ENCODE data around the gene PIK3C2G.

Gene PIK3C2G

GRCh38 chr12:18439541-18439940, 178.2 kb downstream of the PIK3C2G start:
- Histone ChIP-seq H3K27me3 (ENCODE audit: insufficient read depth, poor library complexity, severe bottlenecking) (no peaks in the 10 kb centered on the region), H3K27ac (replicated peaks) (no peak overlapping the region), H3K4me3 (replicated peaks; ENCODE audit: insufficient read depth, low read length) (no peak overlapping the region)
- TF ChIP-seq GABPA (IDR thresholded peaks at IDR 0.05; ENCODE audit: low read depth) (no peak), POLR2AphosphoS5 (IDR thresholded peaks at IDR 0.05; ENCODE audit: low read depth) (no peak), CTCF (IDR thresholded peaks at IDR 0.05; ENCODE audit: insufficient read depth, low read length) (no peak)
- no peak for DNase-seq (ENCODE audit: low read depth in 1 of 2, low spot score in 1 of 2)

- H3K27me3 ChIP-seq (ENCODE audit: insufficient read depth, poor library complexity, severe bottlenecking) = no peaks in the 10 kb centered on the region
- no peak overlapping the region for H3K4me3 ChIP-seq (replicated peaks; ENCODE audit: insufficient read depth, low read length)
- TF ChIP-seq GABPA (IDR thresholded peaks at IDR 0.05; ENCODE audit: low read depth) = no peak
- no peak for TF ChIP-seq POLR2AphosphoS5 (IDR thresholded peaks at IDR 0.05; ENCODE audit: low read depth)
- TF ChIP-seq CTCF (IDR thresholded peaks at IDR 0.05; ENCODE audit: insufficient read depth, low read length) = no peak
- no peak for TF ChIP-seq REST (IDR thresholded peaks at IDR 0.05; ENCODE audit: insufficient replicate concordance, low read depth)
- no peak for TF ChIP-seq SPI1 (IDR thresholded peaks at IDR 0.05; ENCODE audit: borderline replicate concordance, low read depth)
- no peak for DNase-seq (ENCODE audit: low read depth in 1 of 2, low spot score in 1 of 2)
- H3K27ac ChIP-seq (replicated peaks) = no peak overlapping the region
Measured at GRCh38 chr12:18443768-18444437, 182.6 kb downstream of the PIK3C2G start.

GRCh38 chr12:18446061-18446644, 184.8 kb downstream of the PIK3C2G start:
- no peaks in the 10 kb centered on the region for H3K27me3 ChIP-seq (ENCODE audit: insufficient read depth, poor library complexity, severe bottlenecking)
- no peak overlapping the region for H3K4me3 ChIP-seq (replicated peaks; ENCODE audit: insufficient read depth, low read length)
- no peak overlapping the region for H3K27ac ChIP-seq (replicated peaks)
- TF ChIP-seq CTCF (IDR thresholded peaks at IDR 0.05; ENCODE audit: insufficient read depth, low read length) = no peak
- no peak for TF ChIP-seq GABPA (IDR thresholded peaks at IDR 0.05; ENCODE audit: low read depth)
- TF ChIP-seq SPI1 (IDR thresholded peaks at IDR 0.05; ENCODE audit: borderline replicate concordance, low read depth) = no peak
- TF ChIP-seq REST (IDR thresholded peaks at IDR 0.05; ENCODE audit: insufficient replicate concordance, low read depth) = no peak
- TF ChIP-seq POLR2AphosphoS5 (IDR thresholded peaks at IDR 0.05; ENCODE audit: low read depth) = no peak
- DNase-seq (ENCODE audit: low read depth in 1 of 2, low spot score in 1 of 2) = no peak

Measured in HL-60 (cell line).